NCI-H1417 (cell line): ENCODE data around the gene RGS3.
A peak's percentile ranks its signal among the peaks of the same experiment; 100 is the strongest.

Experiments used
- DNase-seq, 3 experiments: peaks; one replicate each; lab custom pipeline; 2025; lab: John Stamatoyannopoulos, UW

The RGS3 gene

DNA sequence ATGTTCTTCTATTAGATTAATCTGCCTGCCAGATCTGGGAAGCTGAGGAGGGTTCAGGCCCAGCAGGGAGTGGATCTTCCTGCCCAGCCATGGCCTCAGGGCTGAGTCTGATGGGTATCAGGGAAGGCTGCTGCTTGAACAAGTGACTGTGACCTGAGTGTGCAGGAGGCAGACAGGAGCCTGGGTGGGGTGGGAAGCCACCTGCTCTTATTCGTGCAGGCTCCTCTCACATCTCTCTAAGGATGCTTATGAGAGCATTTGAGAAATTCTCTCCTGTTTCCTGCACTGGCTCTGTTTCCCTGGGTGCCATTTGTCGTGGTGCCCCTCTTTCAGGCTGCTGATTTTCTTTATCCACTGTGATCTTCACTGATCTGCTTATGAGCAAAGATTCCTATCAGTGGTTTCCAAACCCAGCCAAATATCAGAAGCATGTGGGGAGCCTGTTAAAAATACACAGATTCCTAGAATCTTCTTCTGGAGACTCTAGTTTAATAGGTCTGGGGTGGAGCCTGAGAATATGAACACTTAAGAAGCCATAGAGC, 2.1 kb downstream of the RGS3 start:
- peak; percentile 36 to 68 (median 48) for DNase-seq

DNA sequence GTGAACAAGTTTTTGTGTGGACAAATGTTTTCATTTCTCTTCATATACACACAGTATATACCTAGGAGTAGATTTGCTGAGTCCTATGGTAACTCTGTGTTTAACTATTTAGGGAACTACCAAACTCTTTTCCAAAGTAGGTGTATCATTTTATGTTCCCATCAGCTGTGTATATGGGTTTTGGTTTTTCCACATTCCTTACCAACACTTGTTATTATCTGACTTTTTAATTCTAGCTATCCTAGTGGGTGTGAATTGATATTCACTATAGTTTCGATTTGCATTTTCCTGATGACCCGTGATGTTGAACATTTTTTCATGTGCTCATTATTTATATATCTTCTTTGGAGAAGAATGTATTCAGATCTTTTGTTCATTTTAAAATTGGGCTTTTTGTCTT, 3.7 kb downstream of the RGS3 start:
- DNase-seq: no peak

DNA sequence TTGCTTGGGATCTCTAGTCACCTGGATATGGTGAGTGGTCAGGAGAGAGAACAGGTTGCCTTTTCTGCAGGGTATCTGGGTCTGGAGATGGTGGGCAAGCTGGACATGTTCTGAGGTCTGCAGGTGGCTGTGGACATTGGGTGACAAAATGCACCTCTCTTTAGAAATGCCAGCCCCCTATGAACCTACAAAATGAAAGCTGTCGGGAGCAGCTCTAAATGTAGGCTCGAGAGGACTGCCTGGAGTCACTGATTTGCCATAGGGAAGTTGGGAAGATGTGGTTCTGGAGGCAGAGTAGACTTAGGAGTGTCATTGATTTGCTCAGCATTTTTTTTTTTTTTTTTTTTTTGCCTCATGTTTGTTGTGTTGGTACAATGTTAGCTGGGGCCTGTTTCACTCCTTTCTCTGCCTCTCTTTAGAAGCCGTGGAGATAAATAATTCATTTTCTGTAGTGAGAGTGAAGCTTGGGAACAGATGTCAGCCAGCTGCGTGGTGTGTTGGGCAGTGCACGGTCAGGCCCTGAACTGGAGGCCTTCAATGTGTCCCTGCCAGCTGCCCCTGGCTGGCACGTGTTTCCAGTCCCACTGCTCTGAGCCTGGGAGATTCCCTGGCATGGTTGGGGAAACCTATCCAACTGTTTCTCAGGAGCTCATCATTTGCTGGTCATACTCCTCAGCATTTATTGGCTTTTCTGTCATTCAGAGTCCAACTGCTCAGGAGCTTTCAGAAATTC, 5.4 kb downstream of the RGS3 start:
- no peak for DNase-seq

DNA sequence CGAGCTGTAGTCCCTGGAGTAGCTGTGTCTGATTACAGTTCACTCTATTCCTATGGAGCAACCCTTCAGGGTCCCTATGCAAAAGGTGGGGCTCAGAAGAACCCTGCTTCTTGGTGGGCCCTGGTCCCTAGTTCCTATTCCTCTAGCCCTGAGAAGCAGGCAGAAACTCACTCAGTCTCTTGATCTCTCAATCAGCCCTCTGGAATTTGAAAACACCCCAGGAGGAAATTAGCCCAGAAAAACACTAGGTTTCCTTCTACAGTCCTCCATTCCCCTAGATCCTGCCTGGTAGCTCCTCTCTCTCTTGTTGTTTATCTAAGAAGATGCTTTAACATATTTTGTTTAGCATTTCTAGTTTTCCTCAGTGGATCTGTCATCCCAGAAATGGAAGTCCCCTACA, 7.6 kb downstream of the RGS3 start:
- DNase-seq: no peak

DNA sequence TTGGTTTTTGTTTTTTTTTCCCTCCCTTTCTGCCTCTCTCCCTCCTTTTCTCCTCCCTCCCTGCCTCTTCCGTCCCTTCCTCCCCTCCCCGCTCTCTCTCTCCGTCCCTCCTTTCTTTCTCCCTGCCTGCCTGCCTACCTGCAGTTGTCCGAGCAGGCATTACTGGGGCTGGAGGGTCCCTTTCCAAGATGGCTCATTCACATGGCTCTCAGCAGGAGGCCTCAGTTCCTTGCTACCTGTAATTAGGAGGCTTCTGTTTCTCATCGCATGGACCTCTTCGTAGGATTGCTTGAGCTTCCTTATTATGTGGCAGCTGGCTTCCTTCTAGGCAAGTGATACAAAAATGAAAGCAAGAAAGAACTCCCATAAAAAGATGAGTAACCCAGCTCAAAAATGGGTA, 8.0 kb downstream of the RGS3 start:
- DNase-seq: no peak

DNA sequence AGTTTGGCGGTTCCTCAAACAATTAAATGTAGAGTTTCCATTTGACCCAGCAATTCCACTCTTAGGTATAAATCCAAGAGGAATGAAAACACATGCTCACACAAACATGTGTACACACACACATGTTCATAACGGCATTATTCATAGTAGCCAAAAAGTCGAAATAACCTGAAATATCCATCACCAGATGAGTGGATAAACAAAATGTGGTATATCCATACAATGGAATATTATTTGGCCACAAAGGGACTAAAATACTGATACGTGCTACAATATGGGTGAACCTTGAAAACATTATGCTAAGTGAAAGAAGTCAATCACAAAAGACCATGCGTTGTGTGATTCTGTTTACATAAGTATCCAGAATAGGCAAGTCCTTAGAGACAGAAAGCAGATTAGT, 8.7 kb downstream of the RGS3 start:
- no peak for DNase-seq

DNA sequence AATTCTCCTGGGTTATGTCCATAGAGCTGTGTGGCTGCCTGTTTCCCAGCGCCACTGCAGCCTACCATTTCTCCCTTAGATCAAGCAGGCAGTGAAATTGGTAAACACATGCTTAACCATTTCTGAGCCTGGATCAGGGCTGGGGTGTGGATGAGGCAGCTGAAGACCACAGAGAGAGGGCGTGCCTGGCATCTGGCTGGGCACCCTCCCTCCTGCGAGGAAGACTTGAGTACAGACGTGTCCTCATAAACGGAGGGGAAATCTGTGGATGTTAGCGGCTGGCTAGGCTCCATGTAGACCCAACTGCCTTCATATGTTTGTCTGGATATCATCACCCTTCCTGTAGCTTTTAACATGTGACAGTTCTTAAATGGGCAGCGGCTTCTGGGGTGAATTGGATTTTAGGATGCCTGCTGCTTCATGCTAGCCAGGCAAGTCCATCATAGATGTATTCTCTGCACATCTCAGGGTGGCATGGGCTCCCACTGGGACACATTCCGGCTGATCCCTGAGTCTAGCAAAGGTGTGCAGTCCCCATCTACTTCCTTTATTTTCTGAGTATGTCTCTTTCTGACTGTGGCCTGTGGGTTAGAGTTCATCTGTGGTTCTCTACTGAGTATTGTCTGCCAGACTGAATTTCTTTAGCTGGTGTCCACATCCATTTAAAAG, 11.0 kb downstream of the RGS3 start:
- no peak for DNase-seq

DNA sequence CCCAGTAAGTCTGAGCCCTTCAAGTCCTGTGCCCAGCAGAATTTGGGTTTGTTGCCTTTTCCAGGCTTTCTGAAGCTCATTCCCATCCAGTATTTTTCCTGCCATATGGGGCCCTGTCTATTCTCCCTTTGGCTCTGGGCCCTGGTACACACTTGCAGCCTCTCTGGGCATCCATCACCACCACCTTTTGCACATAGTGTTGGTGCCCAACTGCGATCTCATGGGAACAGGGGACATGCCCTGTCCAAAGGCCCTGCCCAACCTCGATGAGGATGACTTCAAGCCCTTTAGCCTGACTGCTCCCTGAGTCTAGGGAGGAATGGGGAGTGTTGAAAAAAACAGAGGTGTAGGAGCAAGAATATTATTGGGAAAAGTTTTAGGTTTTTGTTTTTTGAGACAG, 11.5 kb downstream of the RGS3 start:
- DNase-seq: no peak

DNA sequence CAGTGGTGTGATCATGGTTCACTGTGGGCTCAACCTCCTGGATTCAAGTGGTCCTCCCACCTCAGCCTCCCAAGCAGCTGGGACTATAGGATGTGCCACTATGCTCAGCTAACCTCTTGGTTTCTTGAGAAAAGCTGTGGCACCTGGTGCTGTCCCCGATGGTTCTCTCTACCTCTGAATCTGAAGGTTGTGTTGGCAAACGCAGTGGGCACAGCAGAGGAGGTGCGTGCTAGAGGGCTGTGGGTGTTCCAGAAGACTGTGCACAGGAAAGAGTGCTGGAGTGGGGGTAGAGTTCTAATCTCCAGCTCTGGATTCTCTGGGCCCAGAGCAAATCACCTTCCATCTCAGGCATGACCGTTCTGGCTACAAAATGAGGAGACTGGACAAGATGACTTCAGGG, 12.5 kb downstream of the RGS3 start:
- no peak for DNase-seq

DNA sequence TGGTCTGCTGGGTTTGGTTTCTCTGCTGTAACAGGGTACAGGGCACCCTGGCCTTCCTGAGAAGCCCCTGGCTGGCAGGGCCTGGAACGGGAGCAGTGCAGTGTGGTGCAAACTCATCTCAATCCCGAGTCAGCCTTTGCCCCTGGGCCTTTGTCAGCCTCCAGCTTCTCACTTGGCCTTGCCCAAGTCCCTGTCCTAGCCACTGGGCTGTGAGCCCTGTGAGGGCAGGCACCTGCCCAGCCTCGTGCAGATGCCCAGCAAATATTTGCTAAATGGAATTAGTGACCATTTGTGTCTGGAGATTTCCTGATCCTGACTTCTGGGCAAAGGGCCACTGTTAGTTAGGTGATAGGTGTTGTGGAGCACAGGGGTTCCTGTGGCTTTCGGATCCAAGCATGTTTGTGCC, 13.0 kb downstream of the RGS3 start:
- no peak for DNase-seq

DNA sequence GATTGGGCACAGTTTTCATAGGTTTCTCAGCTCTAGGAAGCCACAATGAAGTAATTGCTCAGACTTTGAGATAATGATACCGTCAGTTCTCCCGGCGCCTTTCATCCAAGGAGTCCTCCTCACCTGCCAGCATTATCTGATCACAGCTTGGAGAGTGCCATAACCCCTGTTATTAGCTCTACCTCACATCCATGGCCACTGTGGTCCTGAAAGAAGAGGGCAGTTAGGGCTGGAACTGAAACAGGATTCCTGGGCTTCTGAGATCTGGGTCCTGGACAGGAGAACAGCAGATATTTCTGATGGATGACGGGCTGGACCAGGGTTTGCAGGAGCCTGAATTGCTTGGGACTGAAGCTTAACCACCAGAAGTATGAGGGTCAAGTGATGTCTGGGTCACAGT, 13.5 kb downstream of the RGS3 start:
- DNase-seq: no peak

DNA sequence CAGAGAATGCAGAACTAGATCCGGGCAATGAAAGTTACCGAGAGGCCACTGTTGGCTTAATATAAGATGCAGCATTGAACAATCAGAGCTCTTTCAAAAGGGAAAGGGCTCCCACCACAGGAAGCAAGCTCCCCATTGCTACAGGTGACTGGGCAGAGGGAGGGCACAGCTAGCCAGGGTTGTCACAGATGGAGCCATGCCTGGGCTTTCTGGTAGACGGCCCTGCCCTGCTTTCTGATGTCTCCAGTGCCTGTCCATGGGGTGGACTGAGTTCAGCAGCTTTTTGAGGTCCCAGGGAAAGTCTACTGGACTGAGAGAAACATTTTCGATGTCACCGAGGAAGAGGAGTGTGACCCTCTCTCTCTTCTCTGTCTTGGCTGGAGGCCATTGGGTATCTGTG, 14.1 kb downstream of the RGS3 start:
- DNase-seq: no peak

DNA sequence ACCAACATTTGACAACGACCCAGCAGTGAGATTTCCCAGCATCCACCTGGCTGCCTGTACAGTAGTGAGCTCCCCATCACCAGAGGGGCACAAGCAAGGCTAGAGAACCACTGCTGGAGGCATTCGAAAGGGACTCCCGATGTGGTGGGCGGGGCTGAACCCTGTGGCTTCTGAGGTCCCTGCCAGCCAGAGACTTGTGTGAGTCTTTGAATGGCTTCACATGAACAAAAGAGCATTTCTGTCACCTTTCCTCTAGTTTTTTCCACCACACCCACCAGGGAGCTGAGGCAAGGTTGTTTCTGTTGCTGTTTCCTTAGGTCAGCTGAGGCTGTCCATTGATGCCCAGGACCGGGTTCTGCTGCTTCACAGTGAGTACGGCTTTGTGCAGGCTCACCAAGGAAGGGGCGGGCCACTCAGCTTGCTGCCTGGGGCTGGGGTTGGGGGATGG, 15.7 kb downstream of the RGS3 start:
- DNase-seq: no peak

DNA sequence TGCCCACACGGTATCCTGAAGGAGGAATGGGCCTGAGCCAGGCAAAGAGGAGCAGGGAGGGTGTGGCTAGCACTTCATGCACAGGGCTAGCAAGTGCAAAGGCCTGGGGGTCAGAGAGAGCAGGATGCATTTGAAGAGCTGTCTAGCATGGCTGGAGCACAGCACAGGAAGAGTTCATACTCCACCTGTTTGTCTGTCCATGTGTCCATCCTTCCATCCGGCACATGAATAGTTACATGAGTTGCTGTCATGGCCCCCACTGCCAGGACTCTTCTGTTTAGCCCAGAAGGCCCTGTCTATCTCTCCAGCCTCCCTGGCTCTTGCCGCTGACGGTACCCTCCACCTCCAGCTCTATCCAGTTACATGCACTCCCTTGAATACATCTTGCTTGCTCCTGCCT, 17.1 kb downstream of the RGS3 start:
- DNase-seq: no peak

DNA sequence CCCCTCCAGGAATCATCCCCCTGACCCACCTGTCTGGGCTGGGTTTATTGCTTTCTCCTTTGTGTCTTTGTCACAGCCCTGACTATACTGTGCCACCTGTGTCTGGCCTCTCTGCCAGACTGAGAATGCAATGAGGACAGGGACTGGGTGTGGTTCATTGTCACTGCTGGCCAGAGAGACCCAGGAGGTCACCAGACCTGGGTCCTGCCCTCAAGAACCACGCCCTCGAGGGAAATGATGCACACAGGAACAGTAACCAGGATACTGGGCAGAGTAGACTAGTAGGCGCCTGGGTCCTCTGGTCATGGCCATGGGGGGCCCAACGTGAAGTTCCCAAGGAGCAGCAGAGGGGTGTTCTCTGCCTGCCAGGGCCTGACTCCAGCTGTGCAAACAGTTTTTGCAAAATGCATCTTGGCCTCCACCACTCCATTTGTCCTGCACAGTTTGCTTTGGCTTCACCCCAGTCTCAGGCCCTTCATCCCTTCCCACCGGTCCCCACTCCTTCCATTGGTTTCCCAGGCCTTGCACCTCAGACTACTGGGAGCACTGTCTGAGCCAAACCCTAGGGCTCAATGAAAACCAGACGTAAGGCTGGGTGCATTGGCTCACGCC, 17.8 kb downstream of the RGS3 start:
- DNase-seq: peak in 1 of 3 experiments; percentile 16

DNA sequence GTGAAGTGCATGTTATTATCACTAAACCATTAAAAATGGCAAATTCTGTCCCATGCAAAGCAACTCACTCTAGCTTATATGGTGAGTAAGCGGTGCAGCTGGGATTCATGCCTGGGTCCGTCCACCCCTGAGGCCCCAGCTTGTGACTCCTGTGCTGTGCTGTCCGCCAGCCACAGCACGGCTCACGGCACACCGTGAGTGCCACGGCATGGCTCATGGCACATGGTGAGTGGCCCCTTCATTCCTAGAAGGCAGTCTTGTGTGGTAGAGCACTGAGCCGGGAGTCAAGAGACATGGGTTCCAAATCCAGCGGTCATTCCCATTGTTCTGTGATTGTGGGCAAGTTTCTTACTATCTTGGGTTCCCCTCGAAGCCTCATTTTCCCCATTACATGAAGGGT, 18.8 kb downstream of the RGS3 start:
- no peak for DNase-seq

DNA sequence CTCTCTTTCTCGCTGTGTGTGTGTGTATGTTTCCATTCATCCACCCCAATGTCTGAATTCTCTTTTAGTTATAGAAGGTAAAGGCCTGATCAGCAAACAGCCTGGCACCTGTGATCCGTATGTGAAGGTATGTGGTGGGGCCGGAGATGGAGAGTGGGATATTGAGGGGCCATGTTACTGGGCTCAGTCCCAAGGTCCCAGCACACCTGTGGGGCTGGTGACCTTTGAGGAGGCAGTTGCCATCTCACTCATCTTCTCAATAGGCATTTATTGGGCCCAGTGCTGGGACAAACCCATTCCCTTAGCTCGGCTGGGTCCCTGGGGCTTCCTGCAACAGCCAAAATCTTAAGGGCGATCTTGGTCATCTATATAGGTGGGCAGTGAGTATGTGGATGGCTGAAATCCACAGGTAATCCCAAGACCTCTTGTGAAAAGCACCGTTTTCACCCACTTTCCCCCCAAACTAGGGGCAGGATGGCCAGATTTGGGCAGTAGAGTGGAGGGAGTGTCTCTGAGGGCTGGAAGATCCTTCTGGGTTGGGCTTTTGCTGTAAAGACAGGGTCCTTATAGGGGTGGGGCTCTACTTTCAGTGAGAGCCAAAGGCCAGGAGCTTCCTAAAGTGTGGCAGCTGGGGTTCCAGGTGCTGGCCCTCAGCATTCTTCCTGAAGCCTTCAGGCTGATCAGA, 19.6 kb downstream of the RGS3 start:
- DNase-seq: no peak

DNA sequence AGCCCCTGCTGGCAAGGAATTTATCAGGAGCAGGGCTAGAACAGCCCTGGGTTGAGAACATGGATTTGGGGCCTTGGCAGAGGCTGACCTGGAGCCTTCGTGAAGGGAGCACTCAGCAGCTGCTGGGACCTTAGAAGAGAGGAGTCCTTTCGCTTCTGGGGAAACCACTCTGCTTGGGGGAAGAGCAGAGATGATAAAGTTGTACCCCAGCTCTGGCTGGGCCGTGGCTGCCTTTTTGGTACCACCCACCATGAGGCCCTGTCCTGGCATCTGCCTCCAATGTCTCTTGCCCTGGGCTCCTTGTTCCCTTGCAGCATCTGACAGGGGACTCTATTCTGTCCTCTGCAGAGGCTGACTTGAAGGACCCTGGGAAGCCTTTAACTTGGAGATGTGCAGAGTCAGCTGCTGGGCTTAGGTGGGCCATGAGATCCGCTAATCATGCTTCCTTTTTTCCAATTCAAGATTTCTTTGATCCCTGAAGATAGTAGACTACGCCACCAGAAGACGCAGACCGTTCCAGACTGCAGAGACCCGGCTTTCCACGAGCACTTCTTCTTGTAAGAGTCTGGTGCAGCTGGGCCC, 20.2 kb downstream of the RGS3 start:
- DNase-seq: no peak

DNA sequence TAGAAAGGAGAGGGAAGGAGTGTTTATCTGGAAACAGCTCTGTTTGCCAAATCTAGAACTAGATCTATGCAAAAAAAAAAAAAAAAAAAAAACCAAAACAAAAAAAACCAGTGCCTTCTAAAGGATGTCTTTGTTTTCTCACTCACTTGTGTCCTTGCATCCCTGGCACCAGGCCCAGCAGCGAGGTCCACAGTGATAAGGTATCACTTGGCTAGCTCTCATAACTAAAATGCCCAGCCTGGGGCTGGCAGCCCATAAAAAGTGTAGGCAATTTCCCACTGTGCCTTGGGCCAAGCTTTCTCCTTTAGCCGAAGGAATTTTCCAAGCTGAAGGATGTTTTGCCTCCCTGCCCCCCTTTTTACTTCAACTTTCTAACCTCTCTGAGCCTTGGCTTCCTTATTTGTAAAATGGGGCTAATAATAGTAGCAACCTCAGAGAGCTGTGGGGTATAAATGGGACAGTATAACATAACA, 20.8 kb downstream of the RGS3 start:
- DNase-seq: no peak

DNA sequence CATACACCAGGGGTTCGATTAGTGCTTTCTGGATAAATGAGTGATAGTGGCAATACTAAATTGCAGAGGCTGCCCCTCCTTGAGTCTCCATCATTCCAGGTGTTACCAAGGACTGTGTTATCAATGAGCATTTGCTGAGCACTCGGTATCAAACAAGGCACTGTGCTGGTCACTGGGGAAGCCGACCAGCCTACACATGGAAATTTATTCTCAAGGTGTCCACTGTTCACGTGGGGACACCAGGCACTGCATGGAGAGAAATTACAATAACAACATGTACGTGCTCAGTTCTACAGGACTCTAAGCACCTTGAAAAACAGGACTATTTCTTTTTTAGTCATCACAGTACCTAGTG, 22.2 kb downstream of the RGS3 start:
- no peak for DNase-seq

DNA sequence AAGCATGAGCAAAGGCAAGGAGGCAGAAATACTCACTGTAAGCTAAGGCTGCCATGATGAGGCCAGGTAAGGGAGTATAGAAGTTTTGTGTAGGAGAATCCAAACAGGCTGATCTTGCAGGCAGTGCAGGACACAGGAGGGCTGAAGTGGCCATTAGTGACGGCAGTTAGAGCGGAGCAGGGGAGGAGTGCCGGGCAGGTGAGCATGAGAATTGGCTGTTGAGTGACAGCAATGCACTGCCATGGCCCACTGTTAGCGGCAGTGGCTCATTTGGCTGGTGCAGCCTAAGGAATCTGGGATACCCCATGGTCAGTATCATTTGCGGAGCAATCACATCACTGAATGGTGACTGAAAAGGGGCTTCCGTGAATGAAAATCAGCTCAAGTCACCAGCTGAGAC, 22.8 kb downstream of the RGS3 start:
- DNase-seq: no peak

DNA sequence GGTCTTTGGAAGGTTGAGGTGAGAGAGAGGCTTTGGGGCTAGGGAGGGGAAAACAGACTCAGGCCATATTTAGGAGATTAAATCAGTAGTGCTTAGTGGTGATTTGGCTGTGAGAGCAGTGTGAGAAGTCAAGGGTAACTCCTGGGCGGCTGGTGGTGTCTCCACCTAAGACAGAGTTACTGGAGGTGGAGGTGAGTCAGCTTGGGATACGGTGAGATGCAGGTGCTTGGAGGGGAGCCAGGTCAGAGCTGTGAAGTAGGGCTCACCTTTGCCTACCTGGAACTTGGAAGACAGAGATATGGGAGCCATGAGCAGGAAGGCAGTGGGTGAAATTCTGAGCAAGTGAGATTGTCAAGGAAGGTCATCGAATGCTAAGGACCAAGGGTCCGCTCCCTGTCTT, 24.5 kb downstream of the RGS3 start:
- no peak for DNase-seq
